HEK293T (cell line): ENCODE measurements around the gene CBR3.

Source experiments
- L3MBTL2 ChIP-seq: fragments of 450-650 bp; conservative IDR thresholded peaks from 2 replicates; pipeline ENCODE4 v1.6.1; 2016; ENCODE audit warnings: mild to moderate bottlenecking
- NFRKB ChIP-seq: fragments of 450-650 bp; IDR thresholded peaks from 2 replicates; pipeline ENCODE4 v1.6.1; 2016; ENCODE audit warnings: mild to moderate bottlenecking, moderate library complexity
- SP1 ChIP-seq: fragments of 450-650 bp; IDR thresholded peaks from 2 replicates; pipeline ENCODE4 v1.6.1; 2017

GRCh38 chr21:36174780-36175179 is 39.9 kb downstream of the CBR3 start:
- TF ChIP-seq SP1 (no peak), L3MBTL2 (no peak), NFRKB (no peak)
